WTC11 (cell line): ENCODE results near the gene LARP1. TPM values are rescaled to one million over a fixed set of nuclear protein-coding genes. Genes with fewer than 3 reads are reported as not detected.

Source experiments
- ATAC-seq: fragments of 200-7000 bp; cut with Tn5 transposase; 2 replicates; pipeline ENCODE4 v1.10.0; 2021; ENCODE audit warnings: mild to moderate bottlenecking, moderate library complexity
- CTCF ChIA-PET: fragments of 300-600 bp; sonication (Branson Sonifier 250); formaldehyde crosslinking; loops from one replicate; lab custom pipeline; 2021; ENCODE audit warnings: antibody characterized with exemption; lab: Charles Lee
- POLR2A ChIA-PET: fragments of 350-600 bp; sonication (Branson Sonifier 250); formaldehyde crosslinking; loops from one replicate; lab custom pipeline; 2021; ENCODE audit warnings: antibody characterized with exemption; lab: Charles Lee
- DNase-seq: peaks from one replicate; pipeline ENCODE4 v3.0.0; 2021; ENCODE audit warnings: low spot score
- H3K27ac Mint-ChIP-seq: 2 replicates; pipeline ENCODE4 v1.8.0; 2021; ENCODE audit warnings: mixed read lengths
- H3K27me3 Mint-ChIP-seq: 2 replicates; pipeline ENCODE4 v1.8.0; 2021; ENCODE audit warnings: low read depth, mild to moderate bottlenecking, moderate library complexity, mixed read lengths
- H3K36me3 Mint-ChIP-seq: 2 replicates; pipeline ENCODE4 v1.8.0; 2021; ENCODE audit warnings: mixed read lengths
- H3K4me1 Mint-ChIP-seq: 2 replicates; pipeline ENCODE4 v1.8.0; 2022; ENCODE audit warnings: mixed read lengths
- H3K4me3 Mint-ChIP-seq: 2 replicates; pipeline ENCODE4 v1.8.0; 2021; ENCODE audit warnings: mild to moderate bottlenecking, moderate library complexity, mixed read lengths
- H3K9me3 Mint-ChIP-seq: 2 replicates; pipeline ENCODE4 v1.8.0; 2021; ENCODE audit warnings: mixed read lengths
- AFF4 ChIP-seq: sonication (generic); formaldehyde crosslinking; IDR thresholded peaks from 2 replicates; pipeline ENCODE4 v1.8.1; 2023; ENCODE audit warnings: mild to moderate bottlenecking, missing genetic modification reagents, borderline replicate concordance
- ATF1 ChIP-seq: sonication (generic); formaldehyde crosslinking; IDR thresholded peaks from 2 replicates; pipeline ENCODE4 v1.8.1; 2023; ENCODE audit warnings: mild to moderate bottlenecking, moderate library complexity, missing genetic modification reagents
- ATF3 ChIP-seq: sonication (generic); formaldehyde crosslinking; conservative IDR thresholded peaks from 2 replicates; pipeline ENCODE4 v1.8.1; 2022; ENCODE audit warnings: mild to moderate bottlenecking, missing genetic modification reagents
- ATF6 ChIP-seq: sonication (generic); formaldehyde crosslinking; IDR thresholded peaks from 2 replicates; pipeline ENCODE4 v1.8.1; 2023; ENCODE audit warnings: mild to moderate bottlenecking, missing genetic modification reagents
- CREB1 ChIP-seq: sonication (generic); formaldehyde crosslinking; IDR thresholded peaks from 2 replicates; pipeline ENCODE4 v1.8.0; 2023; ENCODE audit warnings: mild to moderate bottlenecking, missing genetic modification reagents
- CTCF ChIP-seq: fragments of 200-600 bp; IDR thresholded peaks from 2 replicates; pipeline ENCODE4 v1.8.0; 2022; ENCODE audit warnings: antibody characterized with exemption
- ERG ChIP-seq: fragments of 250-450 bp; sonication (Bioruptor Pico); IDR thresholded peaks from 2 replicates; pipeline ENCODE4 v1.8.0; 2021; ENCODE audit warnings: mild to moderate bottlenecking
- FOXP4 ChIP-seq: sonication (generic); formaldehyde crosslinking; IDR thresholded peaks from 2 replicates; pipeline ENCODE4 v1.8.0; 2022; ENCODE audit warnings: mild to moderate bottlenecking, missing genetic modification reagents
- MXD4 ChIP-seq: fragments of 250-450 bp; sonication (Bioruptor Pico); IDR thresholded peaks from 2 replicates; pipeline ENCODE4 v1.8.0; 2021; ENCODE audit warnings: mild to moderate bottlenecking, moderate library complexity, borderline replicate concordance
- NFATC4 ChIP-seq: fragments of 250-450 bp; sonication (Bioruptor Pico); IDR thresholded peaks from 2 replicates; pipeline ENCODE4 v1.9.0; 2021; ENCODE audit warnings: mild to moderate bottlenecking
- NFYB ChIP-seq: sonication (generic); formaldehyde crosslinking; conservative IDR thresholded peaks from 2 replicates; pipeline ENCODE4 v1.8.0; 2022; ENCODE audit warnings: low read depth, missing genetic modification reagents
- NR2C2 ChIP-seq: sonication (generic); formaldehyde crosslinking; IDR thresholded peaks from 2 replicates; pipeline ENCODE4 v1.8.0; 2022; ENCODE audit warnings: mild to moderate bottlenecking, missing genetic modification reagents
- PREB ChIP-seq: sonication (generic); formaldehyde crosslinking; IDR thresholded peaks from 2 replicates; pipeline ENCODE4 v1.8.1; 2022; ENCODE audit warnings: mild to moderate bottlenecking, missing genetic modification reagents, moderate library complexity, borderline replicate concordance
- RORB ChIP-seq: fragments of 250-450 bp; sonication (Bioruptor Pico); IDR thresholded peaks from 2 replicates; pipeline ENCODE4 v1.9.0; 2021; ENCODE audit warnings: mild to moderate bottlenecking
- TCF7 ChIP-seq: sonication (generic); formaldehyde crosslinking; IDR thresholded peaks from 2 replicates; pipeline ENCODE4 v1.8.0; 2022; ENCODE audit warnings: mild to moderate bottlenecking, low read depth, missing genetic modification reagents, moderate library complexity
- ZBTB43 ChIP-seq: sonication (generic); formaldehyde crosslinking; IDR thresholded peaks from 2 replicates; pipeline ENCODE4 v1.8.1; 2023; ENCODE audit warnings: mild to moderate bottlenecking, missing genetic modification reagents
- ZMAT4 ChIP-seq: fragments of 250-450 bp; sonication (Bioruptor Pico); IDR thresholded peaks from 2 replicates; pipeline ENCODE4 v1.9.0; 2021; ENCODE audit warnings: mild to moderate bottlenecking
- ZNF121 ChIP-seq: sonication (generic); formaldehyde crosslinking; IDR thresholded peaks from 2 replicates; pipeline ENCODE4 v1.8.0; 2023; ENCODE audit warnings: missing genetic modification reagents
- ZNF219 ChIP-seq: sonication (generic); formaldehyde crosslinking; IDR thresholded peaks from 2 replicates; pipeline ENCODE4 v1.8.0; 2023; ENCODE audit warnings: missing genetic modification reagents, mild to moderate bottlenecking, borderline replicate concordance
- ZNF232 ChIP-seq: sonication (generic); formaldehyde crosslinking; IDR thresholded peaks from 2 replicates; pipeline ENCODE4 v1.8.0; 2022; ENCODE audit warnings: mild to moderate bottlenecking, missing genetic modification reagents
- total RNA-seq: library from RNA; stranded (reverse); gene quantifications from 3 replicates; pipeline ENCODE4 v1.2.3, GENCODE V29; 2021

The LARP1 gene
- total RNA-seq, 1 experiment from 2014 or later, result 406 TPM

- TF ChIP-seq AFF4 (CRISPR knock-in tag) (no peak), ZNF219 (CRISPR knock-in tag) (no peak), ZMAT4 (CRISPR knock-in tag) (no peak), NFYB (CRISPR knock-in tag) (no peak; the same call in 1 of the 2 replicates), ZNF121 (no peak), ZBTB43 (CRISPR knock-in tag) (no peak; the same call in 1 of the 2 replicates), ATF6 (no peak), CREB1 (CRISPR knock-in tag) (no peak), FOXP4 (CRISPR knock-in tag) (0 out of 2 replicates have a peak, but pooled peaks have one; percentile 78), RORB (no peak), CTCF (no peak)
These were observed 42.4 kb upstream of the LARP1 start (continued) for GRCh38 chr5:154712518-154713437.

- H3K27ac Mint-ChIP-seq, result peak overlapping the region; percentile 87
- CTCF ChIA-PET, result interaction anchor here (1.0 to 2.6 kb wide), 8 partner anchors 8 to 63 kb away, joined by 3 to 13 read pairs (median 6); no protein-coding TSS in a partner anchor
- peaks cover 68% of the 10 kb centered on the region for H3K4me1 Mint-ChIP-seq
- DNase-seq, result no peak
- peak; percentile 18 for ATAC-seq
- H3K9me3 Mint-ChIP-seq, result no peaks in the 10 kb centered on the region
- peak overlapping the region; percentile 65 for H3K4me3 Mint-ChIP-seq
- H3K27me3 Mint-ChIP-seq, result no peaks in the 10 kb centered on the region
- H3K36me3 Mint-ChIP-seq, result peaks cover 13% of the 10 kb centered on the region; the same call in 1 of the 2 replicates
- POLR2A ChIA-PET, result interaction anchor here (0.5 to 3.8 kb wide), 5 partner anchors 9 to 87 kb away, joined by 4 to 28 read pairs (median 5); no protein-coding TSS in a partner anchor
- TF ChIP-seq NR2C2 (CRISPR knock-in tag), result no peak
- no peak for TF ChIP-seq NFATC4 (CRISPR knock-in tag)
- no peak for TF ChIP-seq TCF7
- TF ChIP-seq ZNF232 (CRISPR knock-in tag), result no peak
- TF ChIP-seq PREB (CRISPR knock-in tag), result no peak
- no peak for TF ChIP-seq ATF1 (CRISPR knock-in tag)
- TF ChIP-seq ERG (CRISPR knock-in tag), result no peak
- no peak for TF ChIP-seq MXD4 (CRISPR knock-in tag)
- no peak for TF ChIP-seq ATF3
These were observed 41.5 kb upstream of the LARP1 start for GRCh38 chr5:154713615-154714125.
